Stimulated activated memory B cell treated with anti-CD40 and anti-IgM and Interleukin-4, amounts not matched to agents 10 μg/mL and 1 μg/mL and 100 μg/mL, for 72 hours (primary cell): ENCODE measurements around the gene SZT2.
"Not testable (repeated sequence)": the region's sequence is repeated elsewhere in the genome, so short reads cannot be mapped to it uniquely, and the experiment has no call there.

Source experiments
- ATAC-seq: fragments of 150-1000 bp; cut with Tn5 transposase; 2 replicates; pipeline ENCODE4 v1.10.0; 2021
- H3K27ac Mint-ChIP-seq: one replicate; pipeline ENCODE4 v1.8.0; 2022; ENCODE audit warnings: mild to moderate bottlenecking, mixed read lengths
- H3K27me3 Mint-ChIP-seq: one replicate; pipeline ENCODE4 v1.8.0; 2022; ENCODE audit warnings: mixed read lengths
- H3K36me3 Mint-ChIP-seq: one replicate; pipeline ENCODE4 v1.8.0; 2022; ENCODE audit warnings: mixed read lengths
- H3K4me1 Mint-ChIP-seq: one replicate; pipeline ENCODE4 v1.8.0; 2022; ENCODE audit warnings: mixed read lengths
- H3K4me3 Mint-ChIP-seq: one replicate; pipeline ENCODE4 v1.8.0; 2022; ENCODE audit warnings: mild to moderate bottlenecking, moderate library complexity, mixed read lengths
- H3K9me3 Mint-ChIP-seq: one replicate; pipeline ENCODE4 v1.8.0; 2022; ENCODE audit warnings: mixed read lengths

Gene SZT2

GRCh38 chr1:43396059-43396458 lies 6.4 kb downstream of the SZT2 start:
- peaks cover 27% of the 10 kb centered on the region for H3K36me3 Mint-ChIP-seq
- no peaks in the 10 kb centered on the region for H3K9me3 Mint-ChIP-seq
- H3K27me3 Mint-ChIP-seq, result no peaks in the 10 kb centered on the region
- H3K27ac Mint-ChIP-seq, result no peak overlapping the region
- H3K4me1 Mint-ChIP-seq, result peaks cover 25% of the 10 kb centered on the region
- H3K4me3 Mint-ChIP-seq, result no peak overlapping the region
- ATAC-seq, result no peak

GRCh38 chr1:43398227-43398626 lies 8.5 kb downstream of the SZT2 start:
- Mint-ChIP-seq H3K27me3 (no peaks in the 10 kb centered on the region), H3K36me3 (peaks cover 44% of the 10 kb centered on the region), H3K4me1 (peaks cover 29% of the 10 kb centered on the region), H3K27ac (no peak overlapping the region), H3K4me3 (no peak overlapping the region), H3K9me3 (no peaks in the 10 kb centered on the region)
- no peak for ATAC-seq

GRCh38 chr1:43400441-43400840 lies 10.7 kb downstream of the SZT2 start:
- ATAC-seq, H3K27me3 Mint-ChIP-seq, H3K27ac Mint-ChIP-seq, H3K4me3 Mint-ChIP-seq, H3K9me3 Mint-ChIP-seq: not testable (repeated sequence)
- Mint-ChIP-seq H3K4me1 (peaks cover 21% of the 10 kb centered on the region), H3K36me3 (peaks cover 53% of the 10 kb centered on the region)

DNA sequence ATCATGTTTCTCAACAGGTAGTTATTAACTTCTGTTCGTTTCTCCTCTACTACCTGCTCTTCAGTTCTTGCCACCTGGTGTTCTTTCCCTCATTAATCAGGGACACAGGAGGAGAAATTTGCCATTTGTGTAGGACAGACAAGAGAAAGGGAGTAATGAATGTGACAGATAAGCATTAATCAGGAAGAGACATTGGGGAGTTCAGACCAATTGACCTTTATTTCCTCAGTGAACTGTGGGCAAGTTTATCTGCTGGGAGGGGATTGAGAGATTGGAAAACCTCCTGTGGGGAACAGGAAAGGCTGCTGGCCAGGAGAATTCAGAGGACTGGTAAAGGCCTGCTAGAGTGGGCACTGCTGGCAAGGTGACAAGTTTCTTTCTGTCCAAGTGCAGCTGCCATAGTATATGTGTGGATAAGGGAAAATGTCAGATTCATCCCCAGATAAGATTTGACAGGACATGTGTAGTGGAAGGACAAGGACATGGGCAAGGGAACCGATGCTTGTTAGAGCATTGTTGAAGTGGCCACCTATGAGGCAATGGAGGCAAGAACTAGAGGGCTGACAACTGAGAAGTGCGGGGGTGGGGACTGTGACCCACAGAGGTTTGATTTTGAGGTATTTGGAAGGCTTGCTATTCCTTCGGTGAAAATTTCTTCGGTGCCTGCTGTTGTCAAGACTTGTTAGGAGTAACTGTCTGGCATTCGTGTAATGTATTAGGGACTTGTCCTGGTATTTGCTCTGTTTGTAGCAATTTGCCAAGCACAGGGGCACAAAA lies 12.6 kb downstream of the SZT2 start:
- Mint-ChIP-seq H3K27me3 (no peaks in the 10 kb centered on the region), H3K4me1 (peaks cover 17% of the 10 kb centered on the region), H3K9me3 (no peaks in the 10 kb centered on the region), H3K4me3 (no peak overlapping the region), H3K27ac (no peak overlapping the region), H3K36me3 (peaks cover 54% of the 10 kb centered on the region)
- no peak for ATAC-seq

GRCh38 chr1:43404353-43404752 lies 14.7 kb downstream of the SZT2 start:
- peaks cover 63% of the 10 kb centered on the region for H3K36me3 Mint-ChIP-seq
- no peak for ATAC-seq
- H3K27ac Mint-ChIP-seq, result no peak overlapping the region
- H3K4me1 Mint-ChIP-seq, result peaks cover 17% of the 10 kb centered on the region
- H3K27me3 Mint-ChIP-seq, result no peaks in the 10 kb centered on the region
- H3K4me3 Mint-ChIP-seq, result no peak overlapping the region
- H3K9me3 Mint-ChIP-seq, result no peaks in the 10 kb centered on the region

DNA sequence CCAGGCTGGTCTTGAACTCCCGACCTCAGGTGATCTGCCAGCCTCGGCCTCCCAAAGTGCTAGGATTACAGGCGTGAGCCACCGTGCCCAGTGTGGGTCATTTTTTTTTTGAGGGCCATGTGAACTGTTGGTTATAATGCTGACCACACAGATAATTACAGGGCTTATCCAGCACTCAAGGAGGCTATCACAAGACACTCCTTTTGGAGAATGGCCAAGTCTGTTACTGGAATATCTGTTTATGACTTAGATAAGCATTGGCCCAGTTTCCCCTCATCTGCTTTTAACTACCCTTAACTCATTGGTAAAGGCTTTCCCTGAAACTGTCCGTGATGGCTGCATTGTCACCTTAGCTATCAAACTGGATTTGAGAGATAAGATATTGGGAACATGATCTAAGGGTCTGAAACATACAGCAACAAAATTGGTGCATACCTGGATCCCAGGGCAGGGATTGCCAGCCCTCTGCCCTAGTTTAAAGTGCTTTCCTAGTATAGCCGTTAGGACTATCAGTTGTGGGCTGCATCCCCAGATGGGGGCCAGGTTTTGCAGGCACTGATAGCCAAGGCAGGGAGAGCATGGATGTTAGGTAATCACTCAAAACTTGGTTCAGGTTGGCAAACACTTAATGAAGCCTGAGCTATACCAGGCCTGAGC lies 15.6 kb downstream of the SZT2 start:
- no peak for ATAC-seq
- Mint-ChIP-seq H3K4me3 (no peak overlapping the region), H3K9me3 (no peaks in the 10 kb centered on the region), H3K27ac (no peak overlapping the region), H3K27me3 (no peaks in the 10 kb centered on the region), H3K4me1 (peaks cover 14% of the 10 kb centered on the region), H3K36me3 (peaks cover 66% of the 10 kb centered on the region)

DNA sequence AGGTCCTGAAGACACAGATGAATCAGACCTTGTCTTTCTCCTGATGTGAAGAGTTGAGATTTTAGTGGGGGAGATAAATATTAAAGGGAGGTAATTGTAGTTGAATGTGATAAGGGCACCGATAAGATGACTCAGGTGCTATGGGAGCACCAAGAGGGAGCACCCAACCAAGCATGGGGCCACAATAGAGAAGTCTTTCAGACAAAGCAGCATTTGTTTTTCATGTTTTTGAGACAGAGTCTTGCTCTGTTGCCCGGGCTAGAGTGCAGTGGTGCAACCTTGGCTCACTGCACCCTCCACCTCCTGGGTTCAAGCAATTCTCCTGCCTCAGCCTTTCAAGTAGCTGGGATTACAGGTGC lies 16.2 kb downstream of the SZT2 start:
- Mint-ChIP-seq H3K36me3 (peaks cover 64% of the 10 kb centered on the region), H3K9me3 (no peaks in the 10 kb centered on the region), H3K4me1 (peaks cover 13% of the 10 kb centered on the region), H3K4me3 (no peak overlapping the region), H3K27ac (no peak overlapping the region), H3K27me3 (no peaks in the 10 kb centered on the region)
- no peak for ATAC-seq

DNA sequence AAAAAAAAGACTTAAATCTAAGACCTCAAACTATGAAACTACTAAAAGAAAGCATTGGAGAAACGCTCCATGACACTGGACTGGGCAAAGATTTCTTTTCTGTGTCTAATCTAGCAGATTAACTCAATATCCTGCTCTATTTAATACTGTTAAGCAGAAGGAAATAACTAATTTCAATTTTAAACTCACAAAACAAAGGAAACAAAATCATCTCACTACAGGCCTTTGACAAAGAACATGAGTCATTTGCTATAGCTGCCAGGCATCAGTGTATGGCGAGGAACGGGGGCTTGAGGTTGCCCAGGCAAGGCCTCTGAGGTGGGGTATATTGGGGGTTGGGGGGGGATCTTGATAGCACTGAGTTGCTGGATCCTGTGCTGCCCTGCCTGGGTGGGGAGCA lies 20.9 kb downstream of the SZT2 start:
- no peaks in the 10 kb centered on the region for H3K27me3 Mint-ChIP-seq
- no peaks in the 10 kb centered on the region for H3K9me3 Mint-ChIP-seq
- ATAC-seq, result no peak
- peaks cover 54% of the 10 kb centered on the region for H3K36me3 Mint-ChIP-seq
- H3K4me3 Mint-ChIP-seq, result no peak overlapping the region
- H3K4me1 Mint-ChIP-seq, result no peaks in the 10 kb centered on the region
- no peak overlapping the region for H3K27ac Mint-ChIP-seq

DNA sequence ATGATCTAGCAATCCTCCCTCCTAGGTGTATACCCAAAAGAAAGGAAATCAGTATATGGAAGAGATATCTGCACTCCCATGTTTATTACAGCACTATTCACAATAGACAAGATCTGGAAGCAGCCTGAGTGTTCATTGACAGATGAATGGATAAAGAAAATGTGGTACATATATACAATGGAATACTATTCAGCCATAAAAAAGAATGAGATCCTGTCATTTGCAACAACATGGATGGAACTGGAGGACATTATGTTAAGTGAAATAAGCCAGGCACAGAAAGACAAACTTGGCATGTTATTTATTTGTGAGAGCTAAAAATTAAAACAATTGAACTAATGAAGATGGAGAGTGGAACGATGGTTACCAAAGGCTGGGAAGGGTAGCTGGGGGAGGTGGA lies 23.7 kb downstream of the SZT2 start:
- not testable (repeated sequence) for ATAC-seq

DNA sequence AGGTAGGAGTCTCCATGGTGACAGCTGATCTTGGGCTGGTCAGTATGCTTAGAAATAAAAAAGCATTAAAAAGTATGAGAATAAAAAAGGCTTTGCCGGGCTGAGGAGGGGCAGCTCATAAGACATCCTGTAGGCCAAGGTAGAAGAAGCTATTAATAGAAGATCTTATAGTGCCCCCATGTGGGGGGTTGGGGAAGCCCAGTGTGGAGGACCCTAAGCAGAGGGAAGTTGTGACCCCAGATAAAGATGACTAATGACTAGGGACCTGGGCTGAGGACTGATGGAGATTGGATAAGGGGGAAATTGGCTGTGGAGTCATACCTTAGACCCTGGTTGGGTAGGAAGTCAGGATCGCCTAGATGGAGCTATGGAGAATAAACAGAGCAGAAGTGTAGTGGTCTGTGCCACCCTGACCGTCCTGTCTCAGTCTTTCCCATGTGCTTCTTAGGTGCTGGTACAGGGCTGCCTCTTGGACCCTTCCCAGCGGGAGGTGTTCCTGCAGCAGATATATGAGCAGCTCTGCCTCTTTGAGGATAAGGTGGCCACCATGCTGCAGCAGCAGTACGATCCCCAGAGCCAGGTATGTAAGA lies 25.0 kb downstream of the SZT2 start:
- no peaks in the 10 kb centered on the region for H3K27me3 Mint-ChIP-seq
- H3K27ac Mint-ChIP-seq, result peak overlapping the region; percentile 14
- H3K36me3 Mint-ChIP-seq, result peaks cover 26% of the 10 kb centered on the region
- ATAC-seq, result peak; percentile 67
- no peaks in the 10 kb centered on the region for H3K9me3 Mint-ChIP-seq
- no peak overlapping the region for H3K4me3 Mint-ChIP-seq
- no peaks in the 10 kb centered on the region for H3K4me1 Mint-ChIP-seq

More for the DNA sequence above, 23.7 kb downstream of the SZT2 start:
- H3K27ac Mint-ChIP-seq, H3K9me3 Mint-ChIP-seq, H3K4me1 Mint-ChIP-seq, H3K27me3 Mint-ChIP-seq, H3K4me3 Mint-ChIP-seq: not testable (repeated sequence)
- H3K36me3 Mint-ChIP-seq, result peaks cover 39% of the 10 kb centered on the region

DNA sequence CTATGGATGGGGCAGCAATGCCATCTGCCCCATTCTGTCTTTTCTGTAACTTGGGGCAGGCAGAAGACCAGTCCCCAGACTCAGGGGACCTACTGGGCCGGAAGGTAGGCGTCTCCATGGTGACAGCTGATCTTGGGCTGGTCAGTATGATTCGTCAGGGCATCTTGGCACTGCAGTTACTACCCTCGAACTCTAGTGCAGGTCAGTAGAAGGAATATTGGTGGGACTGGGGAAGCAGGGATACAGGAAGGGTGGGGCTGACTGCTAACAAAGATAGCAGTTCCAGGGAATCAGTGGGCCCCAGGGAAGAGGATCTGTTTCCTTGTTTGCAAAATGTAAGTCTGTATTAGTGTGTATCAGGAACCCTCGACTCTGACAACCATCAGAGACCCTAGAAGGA lies 26.2 kb downstream of the SZT2 start:
- Mint-ChIP-seq H3K4me1 (no peaks in the 10 kb centered on the region), H3K4me3 (no peak overlapping the region), H3K9me3 (no peaks in the 10 kb centered on the region), H3K27me3 (no peaks in the 10 kb centered on the region), H3K36me3 (peaks cover 29% of the 10 kb centered on the region), H3K27ac (no peak overlapping the region)
- no peak for ATAC-seq

DNA sequence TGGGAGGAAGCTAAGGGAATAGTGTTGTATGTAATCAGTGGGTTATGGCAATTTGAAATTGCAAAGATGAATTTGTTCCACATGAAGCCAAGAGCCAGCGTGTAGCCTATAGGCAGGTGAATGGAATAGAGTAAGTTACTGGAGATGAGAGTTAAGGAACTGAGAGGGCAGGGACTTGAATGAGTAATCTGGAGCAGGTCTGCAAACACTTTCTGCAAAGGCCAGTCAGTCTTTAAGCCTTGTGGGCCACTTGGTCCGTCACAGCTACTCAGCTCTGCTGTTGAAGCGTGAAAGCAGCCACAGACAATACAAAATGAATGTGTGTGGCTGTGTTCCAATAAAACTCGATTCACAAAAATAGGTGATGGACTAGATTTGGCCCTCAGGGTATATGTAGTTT lies 29.2 kb downstream of the SZT2 start:
- H3K9me3 Mint-ChIP-seq, result no peaks in the 10 kb centered on the region
- peak; percentile 88 for ATAC-seq
- H3K4me1 Mint-ChIP-seq, result peaks cover 7% of the 10 kb centered on the region
- H3K27me3 Mint-ChIP-seq, result no peaks in the 10 kb centered on the region
- peaks cover 43% of the 10 kb centered on the region for H3K36me3 Mint-ChIP-seq
- H3K4me3 Mint-ChIP-seq, result no peak overlapping the region
- no peak overlapping the region for H3K27ac Mint-ChIP-seq

- ATAC-seq, result no peak
- H3K9me3 Mint-ChIP-seq, result no peaks in the 10 kb centered on the region
- H3K36me3 Mint-ChIP-seq, result peaks cover 48% of the 10 kb centered on the region
- no peak overlapping the region for H3K4me3 Mint-ChIP-seq
- no peak overlapping the region for H3K27ac Mint-ChIP-seq
- peaks cover 7% of the 10 kb centered on the region for H3K4me1 Mint-ChIP-seq
- no peaks in the 10 kb centered on the region for H3K27me3 Mint-ChIP-seq
These were observed 30.1 kb downstream of the SZT2 start for GRCh38 chr1:43419627-43420425.

GRCh38 chr1:43420874-43421273 lies 31.2 kb downstream of the SZT2 start:
- peaks cover 48% of the 10 kb centered on the region for H3K36me3 Mint-ChIP-seq
- H3K4me1 Mint-ChIP-seq, result peaks cover 7% of the 10 kb centered on the region
- H3K4me3 Mint-ChIP-seq, result no peak overlapping the region
- H3K27me3 Mint-ChIP-seq, result no peaks in the 10 kb centered on the region
- H3K27ac Mint-ChIP-seq, result no peak overlapping the region
- no peaks in the 10 kb centered on the region for H3K9me3 Mint-ChIP-seq
- ATAC-seq, result no peak

GRCh38 chr1:43421396-43421795 lies 31.7 kb downstream of the SZT2 start:
- Mint-ChIP-seq H3K4me3 (no peak overlapping the region), H3K27me3 (no peaks in the 10 kb centered on the region), H3K27ac (no peak overlapping the region), H3K9me3 (no peaks in the 10 kb centered on the region), H3K4me1 (peaks cover 7% of the 10 kb centered on the region), H3K36me3 (peaks cover 51% of the 10 kb centered on the region)
- peak; percentile 38 for ATAC-seq
